ENCODE results near the gene TFEB.

TFEB gene

DNA sequence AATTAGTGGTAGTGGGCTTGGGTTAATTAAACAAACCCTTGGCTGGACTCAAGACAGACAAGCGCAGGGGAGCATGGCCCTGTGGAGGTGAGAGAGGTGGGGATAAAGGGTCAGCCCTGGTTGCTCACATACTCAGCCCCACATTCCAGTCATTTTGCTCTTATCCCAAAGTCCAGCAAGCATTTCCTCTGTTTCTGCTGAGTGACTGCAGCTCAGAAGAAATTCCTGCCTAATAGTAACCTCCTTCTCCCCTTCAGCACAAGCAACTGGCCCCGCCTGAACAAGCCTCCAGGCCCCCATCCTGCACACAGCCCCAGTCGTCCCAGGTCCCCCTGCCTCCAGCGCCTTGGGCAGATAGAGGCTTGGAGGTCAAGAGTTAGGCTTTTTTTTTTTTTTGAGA lies 3.6 kb upstream of the TFEB start:
- DNase-seq (ENCODE audit: low read depth in 3 of 3): no peak

- DNase-seq (ENCODE audit: low read depth in 3 of 3): no peak
Observed at GRCh38 chr6:41737591-41738130, 2.3 kb upstream of the TFEB start.

DNA sequence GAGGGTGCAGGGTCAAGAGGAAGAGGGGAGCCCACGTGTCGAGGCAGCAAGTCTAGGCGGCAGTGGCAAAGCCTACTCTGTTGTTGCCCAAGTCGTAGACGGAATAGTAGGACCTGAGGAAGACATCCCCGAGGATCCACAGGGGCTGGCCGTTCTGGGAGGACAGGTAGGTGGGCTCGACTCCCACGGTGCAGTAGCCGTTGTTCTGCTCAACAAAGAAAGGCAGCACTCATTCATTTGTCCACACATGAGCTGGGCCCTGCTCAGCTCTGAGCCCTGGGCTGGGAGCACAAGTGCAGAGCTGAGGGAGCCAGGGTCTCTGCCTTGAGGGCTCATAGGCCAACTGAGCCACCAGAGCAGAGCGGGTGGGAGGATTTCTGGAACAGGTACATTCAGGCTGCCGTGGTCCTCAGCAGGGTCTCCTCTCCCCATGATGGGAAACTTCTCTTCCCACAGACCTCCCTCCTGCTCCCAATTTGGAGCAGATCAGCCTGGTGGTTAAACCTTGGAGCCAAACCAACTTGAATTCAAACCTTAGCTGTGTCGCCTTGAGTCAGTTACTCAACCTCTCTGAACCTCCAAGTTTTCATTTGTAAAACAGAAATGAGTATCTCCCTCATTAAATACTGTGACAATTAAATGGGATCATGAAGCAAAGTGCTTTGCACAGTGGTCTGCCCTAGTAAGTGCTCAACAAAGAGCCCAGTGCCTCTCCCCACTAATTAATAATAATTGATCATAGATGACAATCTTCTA lies 1.6 kb upstream of the TFEB start:
- DNase-seq (ENCODE audit: low read depth in 3 of 3): no peak

DNA sequence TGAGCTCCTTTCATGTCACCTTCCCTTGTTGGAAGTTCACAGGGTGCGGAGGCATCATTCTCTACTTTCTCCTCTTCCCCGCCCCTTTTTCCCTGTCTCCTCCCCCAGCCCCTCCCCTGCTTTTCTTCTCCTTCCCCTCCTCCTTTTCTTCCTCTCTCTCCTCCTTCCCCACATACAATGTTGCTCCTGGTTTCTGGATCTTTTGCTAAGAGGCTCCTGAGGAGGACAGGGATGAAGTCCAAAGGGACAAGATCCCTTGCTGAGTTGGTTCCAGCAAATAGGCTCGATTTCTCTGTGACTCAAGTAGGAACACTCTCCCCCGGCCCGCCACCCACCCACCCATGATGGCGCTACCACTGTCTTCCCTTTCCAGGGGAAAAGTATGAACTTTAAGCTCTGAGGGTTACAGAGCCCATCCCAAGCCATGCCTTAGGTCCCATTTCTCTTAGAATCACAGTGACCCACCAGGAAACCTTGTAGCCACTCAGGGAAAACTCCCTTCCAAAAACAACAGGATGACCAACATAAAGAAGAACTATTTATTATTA lies 852 bp upstream of the TFEB start:
- DNase-seq (ENCODE audit: low read depth in 3 of 3): no peak

- peak; percentile 37 to 66 (median 38) for DNase-seq (ENCODE audit: low read depth in 3 of 3)
Observed at GRCh38 chr6:41734666-41735426, 562 bp downstream of the TFEB start.

DNA sequence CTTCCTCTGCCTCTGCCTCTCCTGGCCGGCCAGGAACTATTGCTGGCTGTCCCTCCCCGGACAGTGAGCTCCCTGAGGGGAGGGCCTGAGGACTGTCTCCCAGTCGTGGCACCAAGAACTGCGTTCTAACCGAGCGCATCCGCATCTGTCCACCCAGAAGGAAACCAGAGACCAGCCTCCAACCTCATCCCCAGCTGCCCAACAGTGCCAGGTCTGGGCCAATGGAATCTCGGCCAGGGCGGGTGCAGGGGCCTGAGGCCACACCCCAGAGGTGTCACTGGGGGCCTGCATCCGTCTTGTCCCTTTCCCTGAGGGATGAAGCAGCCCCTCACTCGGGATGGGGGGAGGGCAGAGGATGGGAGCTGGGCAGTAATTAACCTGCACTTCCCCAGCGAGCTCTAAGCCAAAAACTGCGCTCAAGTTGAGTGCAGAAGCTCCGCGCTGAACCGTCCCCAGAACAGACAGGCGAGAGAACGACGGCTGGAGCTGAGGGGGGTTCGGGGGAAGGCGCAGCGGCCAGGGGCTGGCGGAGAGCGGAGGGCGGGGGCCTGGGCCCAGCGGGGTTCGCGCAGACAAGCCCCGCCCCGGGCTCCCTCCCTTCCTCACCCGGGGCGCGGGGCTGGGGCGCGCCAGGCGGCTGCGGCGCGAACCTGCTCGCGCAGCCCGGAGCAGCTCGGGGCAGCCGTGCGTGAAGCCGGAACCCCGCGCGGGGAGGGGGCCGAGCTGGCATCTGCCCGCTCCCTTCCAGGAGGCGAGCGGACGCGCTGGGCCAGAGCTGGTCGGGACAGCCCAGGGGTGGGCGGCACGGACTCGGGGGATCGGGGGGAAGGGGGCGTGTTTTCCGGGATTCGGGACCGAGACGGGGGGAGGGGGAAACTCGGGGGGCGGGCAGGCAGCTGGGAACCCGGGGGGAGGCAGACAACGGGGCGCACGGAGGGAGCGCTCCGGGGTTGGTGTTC lies 1.4 kb downstream of the TFEB start:
- DNase-seq (ENCODE audit: low read depth in 3 of 3): peak in 2 of 3 experiments; percentile 37 to 51

- DNase-seq (ENCODE audit: low read depth in 3 of 3): no peak
Observed at GRCh38 chr6:41733360-41733706, 2.1 kb downstream of the TFEB start.

GRCh38 chr6:41732591-41733359 lies 2.6 kb downstream of the TFEB start:
- DNase-seq (ENCODE audit: low read depth in 3 of 3): peak; percentile 26 to 42 (median 37)

- DNase-seq (ENCODE audit: low read depth in 3 of 3): no peak
Observed at GRCh38 chr6:41732149-41732548, 3.3 kb downstream of the TFEB start.

DNA sequence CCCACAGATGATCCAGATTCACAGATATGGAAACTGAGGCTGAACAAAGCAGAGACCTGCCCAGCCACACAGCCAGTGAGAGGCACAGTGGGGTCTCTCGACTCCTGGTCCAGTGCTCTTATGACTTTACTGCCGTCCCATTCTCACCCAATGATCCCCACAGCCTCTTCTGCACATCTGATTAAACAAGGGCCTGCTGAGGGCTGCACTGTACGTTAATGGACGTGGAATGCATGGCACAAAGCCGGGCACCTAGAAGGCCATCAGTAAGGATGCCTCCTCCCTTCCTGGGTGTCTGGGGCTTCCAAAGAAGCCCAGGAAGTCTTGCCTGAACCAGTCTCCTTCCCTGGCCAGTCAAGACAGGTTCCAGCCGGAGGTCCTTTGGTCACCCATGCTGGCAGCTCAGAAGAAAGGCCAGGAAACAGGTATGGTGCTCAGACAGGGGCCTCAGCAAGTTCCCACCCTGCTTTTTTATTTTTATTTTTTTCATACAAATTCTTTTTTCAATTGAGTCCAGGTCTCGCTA lies 3.8 kb downstream of the TFEB start:
- no peak for DNase-seq (ENCODE audit: low read depth in 3 of 3)

- no peak for DNase-seq (ENCODE audit: low read depth in 3 of 3)
Observed at GRCh38 chr6:41730531-41731436, 4.6 kb downstream of the TFEB start.

GRCh38 chr6:41729624-41730023 lies 5.8 kb downstream of the TFEB start:
- no peak for DNase-seq (ENCODE audit: low read depth in 3 of 3)

- no peak for DNase-seq (ENCODE audit: low read depth in 3 of 3)
Observed at GRCh38 chr6:41728954-41729353, 6.5 kb downstream of the TFEB start.

GRCh38 chr6:41728073-41728936 lies 7.1 kb downstream of the TFEB start:
- DNase-seq (ENCODE audit: low read depth in 3 of 3): no peak

DNA sequence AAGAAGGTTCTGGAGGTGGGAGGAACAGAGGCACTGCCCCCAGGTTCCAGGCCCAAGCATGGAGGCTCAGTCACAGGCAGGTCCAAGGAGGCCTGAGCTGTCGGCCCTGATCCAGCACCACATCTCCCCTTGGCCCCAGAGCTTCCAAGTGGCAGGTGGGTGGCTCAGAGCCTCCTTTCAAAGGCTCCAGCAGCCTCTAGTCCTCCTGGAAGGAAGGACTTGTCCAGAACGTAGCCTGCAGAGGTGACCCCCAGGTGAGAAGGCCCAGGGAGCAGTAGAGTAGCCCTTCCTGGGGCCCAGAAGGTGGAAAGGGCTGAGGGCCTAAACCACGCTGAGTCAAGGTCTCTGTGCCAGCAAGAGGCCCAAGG lies 7.7 kb downstream of the TFEB start:
- no peak for DNase-seq (ENCODE audit: low read depth in 3 of 3)

DNA sequence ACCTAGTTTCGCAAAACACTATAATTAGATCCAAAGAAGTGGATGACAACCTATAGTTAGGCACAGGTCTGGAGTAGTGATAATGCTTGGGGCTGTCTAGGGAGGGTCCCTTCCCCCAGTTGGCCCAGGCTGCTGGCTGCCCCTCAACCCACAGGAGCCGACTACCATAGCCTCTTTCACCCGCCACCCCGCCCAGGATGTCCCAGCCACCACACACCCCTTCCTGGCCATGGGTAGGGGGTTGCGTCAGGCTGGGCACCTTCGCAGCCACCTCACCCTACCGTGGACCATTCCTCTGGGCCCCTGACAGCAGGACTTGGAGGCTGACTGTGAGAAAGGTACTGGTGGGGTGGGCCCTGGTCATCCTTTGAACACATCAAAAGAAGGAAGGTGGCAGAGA lies 8.5 kb downstream of the TFEB start:
- no peak for DNase-seq (ENCODE audit: low read depth in 3 of 3)

GRCh38 chr6:41724586-41725501 lies 10.6 kb downstream of the TFEB start:
- no peak for DNase-seq (ENCODE audit: low read depth in 3 of 3)

DNA sequence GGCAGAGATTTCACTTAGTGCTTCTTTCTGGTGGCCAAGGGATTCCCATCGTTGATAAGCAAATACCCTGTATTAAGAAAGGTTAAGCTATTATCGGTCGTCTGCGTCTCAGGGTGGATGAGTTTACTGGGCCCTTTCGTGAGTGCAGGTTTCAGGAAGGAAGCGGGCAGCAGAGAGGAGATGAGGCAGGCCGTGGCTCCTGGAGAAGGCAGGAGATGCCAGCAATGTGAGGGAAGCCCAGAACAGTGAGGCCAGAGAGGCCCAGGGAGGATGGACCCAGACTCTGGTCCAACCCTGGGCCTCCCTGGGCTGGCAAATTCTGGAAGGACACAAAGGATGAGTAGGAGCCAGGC lies 11.2 kb downstream of the TFEB start:
- no peak for DNase-seq (ENCODE audit: low read depth in 3 of 3)

All from stimulated activated CD4-positive, alpha-beta T cell treated with anti-CD3 and anti-CD28 coated beads, TNF-alpha, amount 100 ng/mL, for 24 hours (primary cell).